ENCODE measurements around the gene STK32B. TPM values are rescaled to one million over a fixed set of nuclear protein-coding genes. Genes with fewer than 3 reads are reported as not detected.

The STK32B gene
- total RNA-seq, 1 donor from 2014 or later, result 4.2 TPM

GRCh38 chr4:5118994-5119835 lies 67.9 kb downstream of the STK32B start:
- DNase-seq (ENCODE audit: low read depth), result no peak
- no peak overlapping the region for H3K4me3 ChIP-seq (ENCODE audit: low read depth, low read length)
- TF ChIP-seq CTCF (conservative IDR thresholded peaks at IDR 0.05; ENCODE audit: low read depth, low read length), result no peak

DNA sequence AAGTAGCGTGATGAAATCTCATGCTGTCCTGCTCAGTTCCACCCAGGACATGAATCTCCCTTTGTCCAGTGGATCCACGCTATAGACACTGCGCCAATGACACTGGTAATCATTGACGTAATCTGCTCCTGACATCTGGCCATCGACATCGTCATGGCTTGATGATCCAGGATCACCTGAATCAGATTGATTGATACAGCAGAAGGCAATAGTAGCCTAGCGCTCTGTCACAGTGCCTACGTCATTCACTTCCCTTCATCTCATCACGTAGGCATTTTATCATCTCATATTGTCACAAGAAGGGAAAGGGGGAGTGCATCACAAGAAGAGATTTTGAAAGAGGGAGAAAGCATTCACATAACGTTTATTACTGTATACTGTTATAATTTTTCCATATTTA lies 68.8 kb downstream of the STK32B start:
- no peak overlapping the region for H3K4me3 ChIP-seq (ENCODE audit: low read depth, low read length)
- no peak for DNase-seq (ENCODE audit: low read depth)
- TF ChIP-seq CTCF (conservative IDR thresholded peaks at IDR 0.05; ENCODE audit: low read depth, low read length), result no peak

DNA sequence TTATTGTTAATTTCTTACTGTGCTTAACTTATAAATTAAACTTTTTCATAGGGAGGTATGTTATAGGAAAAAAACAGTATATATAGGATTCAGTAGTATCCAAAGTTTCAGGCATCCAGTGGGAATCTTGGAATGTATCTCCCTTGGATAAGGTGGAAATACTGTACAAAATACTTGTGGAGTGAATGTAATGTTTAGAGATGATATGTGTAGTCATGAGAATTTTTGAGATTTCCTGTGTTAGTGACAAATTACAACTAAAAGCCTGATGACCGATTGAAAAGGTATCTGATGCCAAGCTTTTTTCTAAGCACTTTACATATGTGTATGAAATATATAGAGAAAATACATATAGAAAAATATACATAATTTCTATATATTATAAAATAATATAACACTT lies 69.2 kb downstream of the STK32B start:
- no peak for TF ChIP-seq CTCF (conservative IDR thresholded peaks at IDR 0.05; ENCODE audit: low read depth, low read length)
- no peak for DNase-seq (ENCODE audit: low read depth)
- H3K4me3 ChIP-seq (ENCODE audit: low read depth, low read length), result no peak overlapping the region

GRCh38 chr4:5122114-5122513 lies 70.8 kb downstream of the STK32B start:
- no peak for DNase-seq (ENCODE audit: low read depth)
- no peak for TF ChIP-seq CTCF (conservative IDR thresholded peaks at IDR 0.05; ENCODE audit: low read depth, low read length)
- H3K4me3 ChIP-seq (ENCODE audit: low read depth, low read length), result no peak overlapping the region

GRCh38 chr4:5124876-5125275 lies 73.6 kb downstream of the STK32B start:
- no peak overlapping the region for H3K4me3 ChIP-seq (ENCODE audit: low read depth, low read length)
- peak; percentile 10 for TF ChIP-seq CTCF (conservative IDR thresholded peaks at IDR 0.05; ENCODE audit: low read depth, low read length)
- DNase-seq (ENCODE audit: low read depth), result no peak

- H3K4me3 ChIP-seq (ENCODE audit: low read depth, low read length), result no peak overlapping the region
- no peak for DNase-seq (ENCODE audit: low read depth)
- TF ChIP-seq CTCF (conservative IDR thresholded peaks at IDR 0.05; ENCODE audit: low read depth, low read length), result no peak
Measured at GRCh38 chr4:5125321-5125720, 74.0 kb downstream of the STK32B start.

GRCh38 chr4:5126231-5126630 lies 75.0 kb downstream of the STK32B start:
- H3K4me3 ChIP-seq (ENCODE audit: low read depth, low read length), result no peak overlapping the region
- no peak for TF ChIP-seq CTCF (conservative IDR thresholded peaks at IDR 0.05; ENCODE audit: low read depth, low read length)
- DNase-seq (ENCODE audit: low read depth), result no peak
